Measurements from ENCODE around the gene TRIM7. TPM values are rescaled to one million over a fixed set of nuclear protein-coding genes. Genes with fewer than 3 reads are reported as not detected.
A peak's percentile ranks its signal among the peaks of the same experiment; 100 is the strongest.

The TRIM7 gene
- total and polyA plus RNA-seq, 9 of the 15 experiments (the other 6 are each of a cell fraction or from before 2014, with no cell fraction given): 2.6 to 14.9 (median 8.9) TPM

DNA sequence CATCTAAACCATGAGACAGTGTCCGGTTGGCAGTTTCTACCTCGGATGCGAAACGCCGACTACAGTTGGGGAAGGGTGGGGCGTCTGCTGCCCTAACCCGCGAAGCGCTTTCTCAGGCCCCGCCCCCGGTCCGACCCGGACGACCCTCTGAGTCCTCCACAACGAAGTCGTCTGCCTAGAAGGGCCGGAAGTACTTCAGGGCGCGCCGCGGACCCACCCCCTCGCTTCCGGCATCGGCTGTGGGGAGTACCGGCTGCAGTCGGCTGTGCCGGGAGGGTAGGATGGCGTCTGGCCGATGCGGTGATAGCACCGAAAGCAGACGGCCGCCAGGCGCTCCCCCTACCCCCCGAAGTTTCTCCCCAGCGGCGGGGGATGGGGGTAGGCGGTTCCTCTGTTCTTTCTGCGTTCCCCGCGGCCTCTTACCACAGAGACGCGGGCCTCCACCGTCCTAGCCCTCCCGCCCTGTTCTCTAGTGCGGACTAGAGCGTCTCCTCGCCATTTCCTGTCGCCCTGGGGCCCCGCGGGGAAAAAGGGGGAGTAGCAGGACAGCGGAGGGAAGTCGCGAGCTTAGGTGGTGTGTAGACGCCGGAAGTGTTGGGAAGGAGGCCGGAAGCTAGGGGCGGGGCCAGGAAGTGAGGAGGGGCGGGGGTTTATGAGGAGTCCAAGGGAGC, 18.2 kb upstream of the TRIM7 start, which contains the start of gene TRIM41 (continued):
- TF ChIP-seq HNRNPLL (IDR thresholded peaks at IDR 0.05; ENCODE audit: low read depth, low read length, poor library complexity, severe bottlenecking) (peak; percentile 55), SIX5 (IDR thresholded peaks at IDR 0.05; ENCODE audit: borderline replicate concordance in 1 of 2, insufficient read depth in 1 of 2, low read depth in 1 of 2, low read length in 2 of 2) (peak in 1 of 2 experiments; percentile 33; a peak in 1 of 4 replicates), ZNF766 (CRISPR knock-in tag; conservative IDR thresholded peaks at IDR 0.05) (no peak), U2AF1 (optimal IDR thresholded peaks at IDR 0.05; ENCODE audit: low read depth, low read length) (no peak), ZBTB7A (IDR thresholded peaks at IDR 0.05; ENCODE audit: borderline replicate concordance, control insufficient read depth, low read depth, low read length) (peak; percentile 94), ZNF79 (CRISPR knock-in tag; IDR thresholded peaks at IDR 0.05; ENCODE audit: low read depth) (no peak), TFAM (CRISPR knock-in tag; conservative IDR thresholded peaks at IDR 0.05) (no peak), ILK (tag; IDR thresholded peaks at IDR 0.05; ENCODE audit: borderline replicate concordance, low read depth) (no peak), ZC3H8 (IDR thresholded peaks at IDR 0.05) (no peak), ZNF133 (CRISPR knock-in tag; IDR thresholded peaks at IDR 0.05) (no peak), EHMT2 (IDR thresholded peaks at IDR 0.05) (no peak), SPI1 (IDR thresholded peaks at IDR 0.05; ENCODE audit: borderline replicate concordance, low read depth, low read length) (peak; percentile 71), MCM2 (IDR thresholded peaks at IDR 0.05; ENCODE audit: low read depth) (no peak), SREBF1 (IDR thresholded peaks at IDR 0.05; ENCODE audit: borderline replicate concordance, low read depth, low read length) (no peak; the same call in 1 of the 2 replicates), SLC30A9 (CRISPR knock-in tag; IDR thresholded peaks at IDR 0.05) (no peak), ETV1 (tag; conservative IDR thresholded peaks at IDR 0.05; ENCODE audit: low read depth) (peak; percentile 97), PTBP1 (IDR thresholded peaks at IDR 0.05; ENCODE audit: low read depth, low read length) (0 out of 2 replicates have a peak, but pooled peaks have one; percentile 34), POLR2AphosphoS2 (IDR thresholded peaks at IDR 0.05; ENCODE audit: low read length) (0 out of 2 replicates have a peak, but pooled peaks have one; percentile 85), CCNT2 (IDR thresholded peaks at IDR 0.05; ENCODE audit: borderline replicate concordance, extremely low read depth, insufficient read length, low read depth, low read length) (no peak)
- TF ChIP-seq, protein P1, sequence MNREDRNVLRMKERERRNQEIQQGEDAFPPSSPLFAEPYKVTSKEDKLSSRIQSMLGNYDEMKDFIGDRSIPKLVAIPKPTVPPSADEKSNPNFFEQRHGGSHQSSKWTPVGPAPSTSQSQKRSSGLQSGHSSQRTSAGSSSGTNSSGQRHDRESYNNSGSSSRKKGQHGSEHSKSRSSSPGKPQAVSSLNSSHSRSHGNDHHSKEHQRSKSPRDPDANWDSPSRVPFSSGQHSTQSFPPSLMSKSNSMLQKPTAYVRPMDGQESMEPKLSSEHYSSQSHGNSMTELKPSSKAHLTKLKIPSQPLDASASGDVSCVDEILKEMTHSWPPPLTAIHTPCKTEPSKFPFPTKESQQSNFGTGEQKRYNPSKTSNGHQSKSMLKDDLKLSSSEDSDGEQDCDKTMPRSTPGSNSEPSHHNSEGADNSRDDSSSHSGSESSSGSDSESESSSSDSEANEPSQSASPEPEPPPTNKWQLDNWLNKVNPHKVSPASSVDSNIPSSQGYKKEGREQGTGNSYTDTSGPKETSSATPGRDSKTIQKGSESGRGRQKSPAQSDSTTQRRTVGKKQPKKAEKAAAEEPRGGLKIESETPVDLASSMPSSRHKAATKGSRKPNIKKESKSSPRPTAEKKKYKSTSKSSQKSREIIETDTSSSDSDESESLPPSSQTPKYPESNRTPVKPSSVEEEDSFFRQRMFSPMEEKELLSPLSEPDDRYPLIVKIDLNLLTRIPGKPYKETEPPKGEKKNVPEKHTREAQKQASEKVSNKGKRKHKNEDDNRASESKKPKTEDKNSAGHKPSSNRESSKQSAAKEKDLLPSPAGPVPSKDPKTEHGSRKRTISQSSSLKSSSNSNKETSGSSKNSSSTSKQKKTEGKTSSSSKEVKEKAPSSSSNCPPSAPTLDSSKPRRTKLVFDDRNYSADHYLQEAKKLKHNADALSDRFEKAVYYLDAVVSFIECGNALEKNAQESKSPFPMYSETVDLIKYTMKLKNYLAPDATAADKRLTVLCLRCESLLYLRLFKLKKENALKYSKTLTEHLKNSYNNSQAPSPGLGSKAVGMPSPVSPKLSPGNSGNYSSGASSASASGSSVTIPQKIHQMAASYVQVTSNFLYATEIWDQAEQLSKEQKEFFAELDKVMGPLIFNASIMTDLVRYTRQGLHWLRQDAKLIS (CRISPR knock-in tag; IDR thresholded peaks at IDR 0.05): peak; percentile 73; the same call in 1 of the 2 replicates
- TF ChIP-seq, protein P2, sequence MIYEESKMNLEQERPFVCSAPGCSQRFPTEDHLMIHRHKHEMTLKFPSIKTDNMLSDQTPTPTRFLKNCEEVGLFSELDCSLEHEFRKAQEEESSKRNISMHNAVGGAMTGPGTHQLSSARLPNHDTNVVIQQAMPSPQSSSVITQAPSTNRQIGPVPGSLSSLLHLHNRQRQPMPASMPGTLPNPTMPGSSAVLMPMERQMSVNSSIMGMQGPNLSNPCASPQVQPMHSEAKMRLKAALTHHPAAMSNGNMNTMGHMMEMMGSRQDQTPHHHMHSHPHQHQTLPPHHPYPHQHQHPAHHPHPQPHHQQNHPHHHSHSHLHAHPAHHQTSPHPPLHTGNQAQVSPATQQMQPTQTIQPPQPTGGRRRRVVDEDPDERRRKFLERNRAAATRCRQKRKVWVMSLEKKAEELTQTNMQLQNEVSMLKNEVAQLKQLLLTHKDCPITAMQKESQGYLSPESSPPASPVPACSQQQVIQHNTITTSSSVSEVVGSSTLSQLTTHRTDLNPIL (CRISPR knock-in tag; IDR thresholded peaks at IDR 0.05): no peak
- TF ChIP-seq, protein P3, sequence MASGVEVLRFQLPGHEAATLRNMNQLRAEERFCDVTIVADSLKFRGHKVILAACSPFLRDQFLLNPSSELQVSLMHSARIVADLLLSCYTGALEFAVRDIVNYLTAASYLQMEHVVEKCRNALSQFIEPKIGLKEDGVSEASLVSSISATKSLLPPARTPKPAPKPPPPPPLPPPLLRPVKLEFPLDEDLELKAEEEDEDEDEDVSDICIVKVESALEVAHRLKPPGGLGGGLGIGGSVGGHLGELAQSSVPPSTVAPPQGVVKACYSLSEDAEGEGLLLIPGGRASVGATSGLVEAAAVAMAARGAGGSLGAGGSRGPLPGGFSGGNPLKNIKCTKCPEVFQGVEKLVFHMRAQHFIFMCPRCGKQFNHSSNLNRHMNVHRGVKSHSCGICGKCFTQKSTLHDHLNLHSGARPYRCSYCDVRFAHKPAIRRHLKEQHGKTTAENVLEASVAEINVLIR (CRISPR knock-in tag; IDR thresholded peaks at IDR 0.05): peak; percentile 36; the same call in 1 of the 2 replicates
